ENCODE results near the gene RNF222.

GRCh38 chr17:8391711-8392110 lies 5.9 kb downstream of the RNF222 start:
- no peak for TF ChIP-seq ZFP30 (CRISPR knock-in tag; IDR thresholded peaks at IDR 0.05)
- TF ChIP-seq ZFP3 (CRISPR knock-in tag; IDR thresholded peaks at IDR 0.05), result no peak
- no peak for TF ChIP-seq BACH2 (CRISPR knock-in tag; IDR thresholded peaks at IDR 0.05; ENCODE audit: borderline replicate concordance)
- no peak for TF ChIP-seq SNAI2 (CRISPR knock-in tag; IDR thresholded peaks at IDR 0.05)
- TF ChIP-seq RARB (CRISPR knock-in tag; IDR thresholded peaks at IDR 0.05), result no peak
- TF ChIP-seq PATZ1 (CRISPR knock-in tag; IDR thresholded peaks at IDR 0.05; ENCODE audit: borderline replicate concordance), result no peak
- no peak for TF ChIP-seq ZC3H10 (CRISPR knock-in tag; IDR thresholded peaks at IDR 0.05)

All from SK-N-SH treated with all-trans-retinoic acid at 6 μM for 48 hours (cell line).